Keratinocyte (primary cell): ENCODE results near the gene DUSP6. TPM values are rescaled to one million over a fixed set of nuclear protein-coding genes. Genes with fewer than 3 reads are reported as not detected.

Experiments used
- DNase-seq: peaks from one replicate; pipeline ENCODE4 v3.0.0-alpha.2; 2011; ENCODE audit warnings: low read depth, missing footprints, low spot score
- FAIRE-seq: peaks from 2 replicates; lab custom pipeline; 2011; peaks lifted over from hg19 to GRCh38; lab: Jason Lieb, UNC
- H2AFZ ChIP-seq: 2 replicates; pipeline ENCODE4 v1.6.0; 2012; ENCODE audit warnings: low read length, control low read depth, inconsistent platforms; ENCODE audit not compliant: control insufficient read depth
- H3K27ac ChIP-seq: 2 replicates; pipeline ENCODE4 v1.5.1; 2011; ENCODE audit warnings: low read length; ENCODE audit not compliant: control insufficient read depth, insufficient read depth
- H3K27me3 ChIP-seq: 3 replicates; pipeline ENCODE4 v1.6.0; 2011; ENCODE audit warnings: low read length; ENCODE audit not compliant: control insufficient read depth, insufficient read depth; ENCODE audit errors: extremely low read depth
- H3K36me3 ChIP-seq, 2 experiments: 2 replicates in 1 of 2; 3 replicates in 1 of 2; pipeline ENCODE4 v1.5.1; 2011; ENCODE audit warnings: low read length in 2 of 2, mild to moderate bottlenecking in 1 of 2; ENCODE audit not compliant: control insufficient read depth in 2 of 2, insufficient read depth in 2 of 2; ENCODE audit errors: extremely low read depth in 1 of 2
- H3K4me1 ChIP-seq: 3 replicates; pipeline ENCODE4 v1.5.1; 2011; ENCODE audit warnings: low read length; ENCODE audit not compliant: control insufficient read depth, insufficient read depth; ENCODE audit errors: extremely low read depth
- H3K4me2 ChIP-seq: 3 replicates; pipeline ENCODE4 v1.6.0; 2011; ENCODE audit warnings: low read depth, low read length; ENCODE audit not compliant: control insufficient read depth, insufficient read depth; ENCODE audit errors: extremely low read depth
- H3K4me3 ChIP-seq, 3 experiments: fragments of 200-600 bp in 1 of 3; sonication (generic) in 1 of 3; 2 replicates in 2 of 3; 3 replicates in 1 of 3; pipeline ENCODE4 v1.5.1; 2011 to 2016; ENCODE audit warnings: low read length in 3 of 3, mild to moderate bottlenecking in 3 of 3, control low read depth in 2 of 3, inconsistent platforms in 1 of 3, low read depth in 1 of 3, mixed read lengths in 1 of 3, mixed run types in 1 of 3, moderate library complexity in 1 of 3; ENCODE audit not compliant: control insufficient read depth in 2 of 3, insufficient read depth in 2 of 3; ENCODE audit errors: extremely low read depth in 1 of 3
- H3K79me2 ChIP-seq: 2 replicates; pipeline ENCODE4 v1.6.0; 2012; ENCODE audit warnings: low read length; ENCODE audit not compliant: control insufficient read depth, insufficient read depth
- H3K9ac ChIP-seq: 3 replicates; pipeline ENCODE4 v1.6.0; 2011; ENCODE audit warnings: low read length; ENCODE audit not compliant: control insufficient read depth, insufficient read depth; ENCODE audit errors: extremely low read depth
- H3K9me1 ChIP-seq: 3 replicates; pipeline ENCODE4 v1.6.0; 2011; ENCODE audit warnings: low read length; ENCODE audit not compliant: control insufficient read depth, insufficient read depth; ENCODE audit errors: extremely low read depth
- H3K9me3 ChIP-seq: 2 replicates; pipeline ENCODE4 v1.5.1; 2012; ENCODE audit warnings: low read depth, low read length; ENCODE audit not compliant: control insufficient read depth
- H4K20me1 ChIP-seq: 3 replicates; pipeline ENCODE4 v1.6.0; 2011; ENCODE audit warnings: low read length; ENCODE audit not compliant: control insufficient read depth, insufficient read depth; ENCODE audit errors: extremely low read depth
- CTCF ChIP-seq, 3 experiments: IDR thresholded peaks in 1 of 3; conservative IDR thresholded peaks in 1 of 3; optimal IDR thresholded peaks in 1 of 3; 2 replicates in 2 of 3; 3 replicates in 1 of 3; pipeline versions ENCODE3 to v1.5.1; 2011; ENCODE audit warnings: low read length in 3 of 3, mild to moderate bottlenecking in 3 of 3, moderate library complexity in 2 of 3, control low read depth in 1 of 3, inconsistent platforms in 1 of 3; ENCODE audit not compliant: insufficient read depth in 2 of 3; ENCODE audit errors: extremely low read depth in 1 of 3
- EZH2 ChIP-seq: IDR thresholded peaks from one replicate; pipeline ENCODE4 v1.6.1; 2012; ENCODE audit warnings: inconsistent platforms, mild to moderate bottlenecking, low read length, moderate library complexity
- dilution Hi-C: fragments of 300-500 bp; cut with MboI; formaldehyde crosslinking; loops from one replicate; pipeline ENCODE4 v1.7.0; 2020; ENCODE audit warnings: low sequenced_read_pairs; ENCODE audit not compliant: extremely low pct_ligation_motif_present
- polyA plus RNA-seq, 5 experiments: library from polyadenylated mRNA; depleted of rRNA in 3 of 5; stranded (reverse) in 3 of 5; stranded (forward) in 1 of 5; unstranded in 1 of 5; fragments of >200 nt; gene quantifications; 1 replicate in 1 of 5; 2 replicates in 3 of 5; 3 replicates in 1 of 5; pipeline versions ENCODE4 v1.2.1 to v1.2.3, GENCODE V29; 2011 to 2012; ENCODE audit warnings: missing spikeins in 2 of 5, low read depth in 1 of 5, low replicate concordance in 1 of 5

The DUSP6 gene
- polyA plus RNA-seq, 1 donor (not counting 4 experiments of a cell fraction or from before 2014, with no cell fraction given), result 221 TPM

GRCh38 chr12:89376844-89377243, 24.5 kb upstream of the DUSP6 start:
- no peak overlapping the region for H3K27ac ChIP-seq
- H2AFZ ChIP-seq, result no peak overlapping the region
- no peak for DNase-seq
- no peaks in the 10 kb centered on the region for H3K9me3 ChIP-seq
- H3K9me1 ChIP-seq, result no peaks in the 10 kb centered on the region
- no peak for FAIRE-seq
- H3K4me1 ChIP-seq, result peaks cover 47% of the 10 kb centered on the region
- no peaks in the 10 kb centered on the region for H3K36me3 ChIP-seq
- H4K20me1 ChIP-seq, result no peaks in the 10 kb centered on the region
- H3K9ac ChIP-seq, result no peak overlapping the region
- dilution Hi-C loops, result no loop called here
- no peak overlapping the region for H3K4me3 ChIP-seq
- H3K4me2 ChIP-seq, result no peak overlapping the region
- H3K79me2 ChIP-seq, result no peaks in the 10 kb centered on the region
- H3K27me3 ChIP-seq, result no peaks in the 10 kb centered on the region
- no peak for TF ChIP-seq CTCF (optimal IDR thresholded peaks at IDR 0.05 in 1 of 3, IDR thresholded peaks at IDR 0.05 in 1 of 3, conservative IDR thresholded peaks at IDR 0.05 in 1 of 3; ENCODE audit: extremely low read depth in 1 of 3, insufficient read depth in 2 of 3, low read length in 3 of 3)
- no peak for TF ChIP-seq EZH2

- FAIRE-seq (no peak), DNase-seq (no peak)
- Histone ChIP-seq H4K20me1 (no peaks in the 10 kb centered on the region), H2AFZ (no peak overlapping the region), H3K4me2 (no peak overlapping the region), H3K36me3 (no peaks in the 10 kb centered on the region), H3K9ac (no peak overlapping the region), H3K4me1 (peaks cover 54% of the 10 kb centered on the region), H3K27ac (peak overlapping the region; percentile 65), H3K9me3 (no peaks in the 10 kb centered on the region), H3K79me2 (no peaks in the 10 kb centered on the region), H3K4me3 (no peak overlapping the region), H3K9me1 (no peaks in the 10 kb centered on the region), H3K27me3 (no peaks in the 10 kb centered on the region)
- dilution Hi-C loops, result no loop called here
- TF ChIP-seq CTCF (optimal IDR thresholded peaks at IDR 0.05 in 1 of 3, IDR thresholded peaks at IDR 0.05 in 1 of 3, conservative IDR thresholded peaks at IDR 0.05 in 1 of 3; ENCODE audit: extremely low read depth in 1 of 3, insufficient read depth in 2 of 3, low read length in 3 of 3) (no peak), EZH2 (no peak)
These were observed 23.9 kb upstream of the DUSP6 start for GRCh38 chr12:89376202-89376529.
